ENCODE data around the gene SRGAP2C.
A peak's percentile ranks its signal among the peaks of the same experiment; 100 is the strongest.
"Not testable (repeated sequence)": the region's sequence is repeated elsewhere in the genome, so short reads cannot be mapped to it uniquely, and the experiment has no call there.

The SRGAP2C gene

GRCh38 chr1:121278202-121278601 is 93.4 kb downstream of the SRGAP2C start:
- not testable (repeated sequence) for DNase-seq

GRCh38 chr1:121278777-121279547 is 94.2 kb downstream of the SRGAP2C start:
- DNase-seq = not testable (repeated sequence)

- not testable (repeated sequence) for DNase-seq
These were observed 94.7 kb downstream of the SRGAP2C start for GRCh38 chr1:121279548-121279898.

GRCh38 chr1:121280699-121281317 is 96.0 kb downstream of the SRGAP2C start:
- not testable (repeated sequence) for DNase-seq

- DNase-seq = not testable (repeated sequence)
These were observed 96.7 kb downstream of the SRGAP2C start for GRCh38 chr1:121281480-121281879.

GRCh38 chr1:121283587-121284180 is 98.9 kb downstream of the SRGAP2C start:
- DNase-seq = peak in 1 of 56 donors; percentile 1

GRCh38 chr1:121292590-121292989 is 107.8 kb downstream of the SRGAP2C start:
- DNase-seq = not testable (repeated sequence)

GRCh38 chr1:121293263-121294204 is 108.8 kb downstream of the SRGAP2C start:
- DNase-seq = not testable (repeated sequence)

- DNase-seq = not testable (repeated sequence)
These were observed 109.4 kb downstream of the SRGAP2C start for GRCh38 chr1:121294205-121294570.

- DNase-seq = not testable (repeated sequence)
These were observed 111.8 kb downstream of the SRGAP2C start for GRCh38 chr1:121296563-121296962.

GRCh38 chr1:121298529-121298928 is 113.8 kb downstream of the SRGAP2C start:
- DNase-seq = not testable (repeated sequence)

GRCh38 chr1:121299514-121300149 is 114.9 kb downstream of the SRGAP2C start:
- DNase-seq = not testable (repeated sequence)

- not testable (repeated sequence) for DNase-seq
These were observed 117.1 kb downstream of the SRGAP2C start for GRCh38 chr1:121301876-121302275.

- DNase-seq = not testable (repeated sequence)
These were observed 123.0 kb downstream of the SRGAP2C start for GRCh38 chr1:121307759-121308158.

- DNase-seq = not testable (repeated sequence)
These were observed 130.7 kb downstream of the SRGAP2C start for GRCh38 chr1:121315509-121315908.

- not testable (repeated sequence) for DNase-seq
These were observed 131.3 kb downstream of the SRGAP2C start for GRCh38 chr1:121316081-121316480.

GRCh38 chr1:121317491-121318468 is 133.0 kb downstream of the SRGAP2C start:
- DNase-seq = not testable (repeated sequence)

- not testable (repeated sequence) for DNase-seq
These were observed 133.9 kb downstream of the SRGAP2C start for GRCh38 chr1:121318687-121319086.

GRCh38 chr1:121321660-121322059 is 136.9 kb downstream of the SRGAP2C start:
- not testable (repeated sequence) for DNase-seq

All from nucleus accumbens (tissue), 56 donors.